Measurements from ENCODE around the gene GLIS1.

Gene GLIS1

DNA sequence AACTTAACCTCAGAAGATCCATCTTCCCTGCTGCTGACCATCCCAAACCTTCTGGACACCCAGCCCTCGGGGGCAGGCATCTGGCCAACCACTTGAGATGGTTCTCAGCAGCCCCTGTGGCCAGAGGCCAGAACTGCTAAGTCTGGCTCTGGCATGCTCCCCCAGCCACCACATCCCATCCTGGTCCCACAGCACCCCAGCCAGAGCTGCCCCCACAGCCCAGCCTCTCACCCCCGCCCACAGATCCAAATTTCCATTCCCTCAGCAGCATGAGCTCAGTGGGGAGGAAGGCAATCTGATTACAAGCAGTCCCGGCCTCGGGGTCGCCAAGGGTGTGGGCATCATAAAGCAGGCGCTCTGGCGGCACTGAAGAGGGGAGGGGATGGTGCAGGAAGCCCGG, 45.6 kb downstream of the GLIS1 start:
- no peak for DNase-seq

DNA sequence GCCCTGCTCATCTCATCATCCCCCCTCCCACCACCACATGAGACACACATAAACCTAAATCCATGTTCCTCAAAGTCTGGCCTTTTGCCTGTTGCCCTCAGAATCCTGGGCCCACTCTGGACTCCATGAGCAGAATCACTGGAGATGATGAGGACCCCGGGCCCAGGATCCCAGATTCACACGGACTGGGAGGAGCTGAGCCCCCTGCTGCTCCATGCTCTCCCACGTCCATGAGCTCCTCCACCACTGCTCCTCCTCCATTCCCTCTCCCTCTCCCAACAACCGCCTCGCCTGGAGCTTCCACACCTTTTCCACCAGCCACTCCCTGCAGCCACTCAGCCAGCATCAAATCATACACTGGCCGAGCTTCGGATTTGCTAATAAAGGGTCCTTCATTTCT, 47.6 kb downstream of the GLIS1 start:
- DNase-seq = no peak

DNA sequence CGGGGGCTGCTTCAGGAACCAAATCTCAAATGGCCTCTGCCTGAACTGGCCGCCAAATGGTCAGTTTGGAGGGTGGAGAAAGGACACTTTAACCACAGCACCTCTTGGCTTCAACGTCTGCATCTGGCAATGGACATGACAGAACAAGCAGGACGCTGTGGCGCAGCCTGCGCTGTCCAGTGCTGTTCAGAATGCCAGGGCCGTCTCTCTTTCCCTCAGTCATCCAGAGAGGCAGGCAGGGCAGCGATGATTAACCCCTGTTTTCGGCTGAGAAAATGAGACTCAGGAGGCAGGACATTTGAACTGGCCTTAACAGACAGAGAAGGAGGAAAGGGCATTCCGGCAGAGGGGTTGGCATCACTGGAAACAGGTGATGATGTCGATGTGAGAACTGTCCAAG, 48.6 kb downstream of the GLIS1 start:
- no peak for DNase-seq

DNA sequence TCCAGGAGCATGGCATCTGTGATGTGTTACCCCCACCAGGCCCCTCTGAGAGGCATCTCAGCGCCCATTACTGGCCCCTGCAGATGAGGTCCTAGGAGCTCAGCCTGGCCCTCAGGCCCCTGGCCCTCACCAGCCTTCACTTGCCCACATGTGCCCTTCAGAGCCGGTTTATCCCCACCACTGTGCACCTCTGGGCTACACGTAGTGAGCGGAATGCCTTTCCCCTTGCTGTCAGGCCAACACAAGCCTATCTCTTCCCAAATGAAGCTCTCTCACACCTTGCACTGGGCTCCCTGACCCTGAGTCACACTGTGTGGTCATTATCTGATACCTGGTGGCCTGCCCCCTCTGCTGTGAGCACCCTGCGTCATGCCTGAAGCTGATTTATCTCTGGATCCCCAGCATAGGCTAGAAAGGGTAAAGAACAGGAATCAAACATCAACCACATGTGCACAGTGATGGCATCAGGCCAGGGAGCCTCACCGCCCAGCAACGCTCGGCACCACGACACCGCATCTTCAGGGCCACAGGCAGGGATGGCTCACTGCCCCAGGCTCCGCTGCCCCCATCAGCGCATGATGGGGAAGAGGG, 49.1 kb downstream of the GLIS1 start:
- DNase-seq = no peak

DNA sequence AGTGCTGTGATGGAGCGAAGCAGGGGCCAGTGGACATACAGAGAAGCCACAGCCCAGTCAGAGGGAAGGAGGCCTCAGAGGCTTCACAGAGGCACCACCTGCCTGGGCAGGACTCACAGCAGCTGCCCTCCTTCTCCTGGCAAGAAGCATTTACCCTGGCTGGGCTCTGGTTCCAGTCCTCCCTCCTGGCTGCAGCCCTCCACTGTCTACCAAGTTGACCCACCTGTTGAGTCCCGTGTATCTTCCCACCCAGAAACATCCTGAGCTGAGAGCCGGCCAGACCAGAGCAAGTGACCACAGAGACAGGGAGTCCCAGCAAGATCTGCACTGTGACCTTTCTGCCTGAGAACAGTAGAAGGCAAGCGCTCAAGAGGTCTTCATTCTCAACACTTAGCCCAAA, 49.7 kb downstream of the GLIS1 start:
- DNase-seq = no peak

DNA sequence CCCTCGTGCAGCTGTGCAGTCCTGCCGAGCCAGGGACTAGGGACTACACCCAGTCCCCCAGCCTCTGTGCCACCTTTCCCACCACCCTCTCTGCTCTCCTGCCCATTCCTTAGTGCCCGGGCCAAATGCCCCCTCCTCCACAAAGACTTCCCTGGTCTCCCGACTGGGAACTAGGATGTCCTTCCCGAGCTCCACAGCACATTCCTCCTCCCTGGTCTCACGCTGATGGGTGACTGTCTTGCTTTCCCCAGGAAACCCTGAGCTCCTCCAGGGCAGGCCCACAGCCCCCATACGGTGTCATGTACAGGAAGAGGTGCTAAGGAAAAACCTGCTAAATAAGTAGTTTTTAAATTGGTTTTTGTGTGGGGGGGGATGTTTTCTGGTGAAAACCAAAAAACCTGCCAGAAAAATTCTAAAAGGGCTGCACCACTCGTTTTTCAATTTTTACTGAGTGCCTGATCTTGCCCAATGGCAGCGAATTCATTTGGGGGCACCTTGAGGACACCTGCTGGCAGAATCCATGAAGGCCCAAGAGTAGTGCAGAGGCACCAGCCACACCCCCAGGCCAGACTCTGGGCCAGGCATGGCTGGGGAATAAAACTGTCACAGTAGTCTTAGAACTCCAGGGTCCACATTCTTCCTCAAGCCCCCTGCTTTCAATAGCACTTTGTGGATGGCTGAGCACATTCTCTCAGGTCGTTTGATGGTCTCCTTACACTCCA, 50.4 kb downstream of the GLIS1 start:
- no peak for DNase-seq

DNA sequence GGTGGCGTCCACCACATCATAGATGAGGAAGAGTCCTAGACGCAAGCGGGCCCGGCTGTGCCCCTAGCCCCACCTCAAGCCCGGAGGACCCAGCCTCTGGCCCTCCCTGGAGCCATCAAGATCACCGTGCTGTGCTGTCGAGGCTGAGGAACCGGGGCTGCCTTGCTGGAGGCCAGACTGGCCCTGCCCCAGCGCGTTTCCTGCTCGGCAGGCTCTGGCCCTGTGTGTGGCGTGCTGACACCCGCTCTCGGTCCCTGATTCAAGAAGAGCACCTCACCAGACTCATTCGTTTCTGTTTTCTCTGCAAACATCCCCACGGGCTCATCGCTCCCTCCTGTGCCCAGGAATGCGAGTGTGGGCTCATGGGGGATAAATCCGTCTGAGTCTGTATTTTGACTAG, 51.1 kb downstream of the GLIS1 start:
- no peak for DNase-seq

DNA sequence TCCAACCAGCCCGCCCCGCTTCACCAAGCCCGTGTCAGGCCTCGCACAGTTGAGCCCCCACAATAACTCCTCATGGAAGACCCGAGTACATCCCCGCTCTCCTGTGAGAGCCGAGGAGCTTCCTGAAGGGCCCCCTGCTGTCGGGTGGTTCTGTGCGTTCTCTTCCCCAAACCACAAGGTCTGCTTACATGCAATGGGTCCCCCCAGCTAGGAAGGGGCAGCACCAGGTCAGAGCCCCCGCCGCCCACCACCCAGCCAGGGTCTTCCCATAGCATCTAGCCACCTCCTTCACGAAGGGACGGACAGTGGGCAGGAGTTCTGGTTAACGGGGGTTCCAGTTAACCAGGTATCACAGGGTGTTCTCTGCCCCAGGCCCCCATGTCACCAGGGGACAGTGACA, 51.5 kb downstream of the GLIS1 start:
- DNase-seq = no peak

DNA sequence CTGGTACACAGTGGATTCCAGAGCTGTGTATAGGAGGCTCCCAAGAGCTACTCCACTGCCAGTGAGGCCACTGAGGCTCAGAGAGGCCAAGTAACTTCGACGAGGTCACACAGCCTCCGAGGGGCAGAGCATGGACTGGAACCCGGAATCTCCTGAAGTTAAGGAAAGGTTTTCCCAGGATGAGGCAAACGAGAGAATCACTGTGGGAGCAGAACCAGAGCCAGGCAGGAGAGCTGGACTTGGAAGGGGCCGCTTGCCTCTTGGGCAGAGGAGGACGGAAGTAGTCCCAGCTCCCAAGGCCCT, 52.0 kb downstream of the GLIS1 start:
- DNase-seq = no peak

DNA sequence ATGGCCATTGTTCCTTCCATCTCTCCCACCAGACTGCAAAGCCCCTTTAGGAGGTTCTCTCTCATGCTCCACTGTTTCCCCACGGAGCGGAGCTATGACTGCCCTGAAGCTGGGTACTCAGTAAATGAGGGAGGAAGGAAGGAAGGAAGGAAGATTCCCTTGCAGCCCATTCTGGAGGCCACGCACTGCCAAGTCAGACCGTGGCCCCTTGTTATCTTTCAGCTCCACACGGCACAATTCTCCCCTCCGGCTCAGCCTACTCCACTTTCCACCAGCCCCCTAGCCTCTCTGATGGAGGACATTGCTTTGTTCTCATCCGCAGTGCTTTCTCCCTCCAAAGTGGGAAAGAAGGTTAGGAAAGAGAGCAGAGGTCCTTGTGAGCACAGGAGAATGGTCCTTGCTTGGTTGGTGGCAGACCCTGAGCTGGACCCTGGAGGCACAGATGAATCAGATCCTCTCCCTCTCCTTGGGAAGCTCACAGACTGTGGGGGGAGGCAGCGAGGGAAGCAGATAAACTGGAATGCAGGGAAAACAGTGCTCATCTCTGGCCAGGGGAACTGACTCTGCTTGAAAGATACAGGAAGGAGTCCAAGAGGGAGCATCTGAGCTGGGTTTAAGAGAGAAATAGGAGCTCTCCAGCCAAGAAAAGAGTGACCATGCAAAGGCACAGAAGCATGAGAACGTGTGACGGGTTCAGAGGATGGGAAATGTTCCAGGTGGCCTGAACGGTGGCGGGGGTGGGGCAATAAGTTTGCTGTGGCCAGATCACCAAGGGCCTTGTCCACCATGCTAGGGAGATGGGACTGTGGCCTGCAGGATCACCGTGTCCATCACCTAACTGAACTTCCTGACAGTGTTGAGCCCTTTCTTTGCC, 52.6 kb downstream of the GLIS1 start:
- DNase-seq = no peak

DNA sequence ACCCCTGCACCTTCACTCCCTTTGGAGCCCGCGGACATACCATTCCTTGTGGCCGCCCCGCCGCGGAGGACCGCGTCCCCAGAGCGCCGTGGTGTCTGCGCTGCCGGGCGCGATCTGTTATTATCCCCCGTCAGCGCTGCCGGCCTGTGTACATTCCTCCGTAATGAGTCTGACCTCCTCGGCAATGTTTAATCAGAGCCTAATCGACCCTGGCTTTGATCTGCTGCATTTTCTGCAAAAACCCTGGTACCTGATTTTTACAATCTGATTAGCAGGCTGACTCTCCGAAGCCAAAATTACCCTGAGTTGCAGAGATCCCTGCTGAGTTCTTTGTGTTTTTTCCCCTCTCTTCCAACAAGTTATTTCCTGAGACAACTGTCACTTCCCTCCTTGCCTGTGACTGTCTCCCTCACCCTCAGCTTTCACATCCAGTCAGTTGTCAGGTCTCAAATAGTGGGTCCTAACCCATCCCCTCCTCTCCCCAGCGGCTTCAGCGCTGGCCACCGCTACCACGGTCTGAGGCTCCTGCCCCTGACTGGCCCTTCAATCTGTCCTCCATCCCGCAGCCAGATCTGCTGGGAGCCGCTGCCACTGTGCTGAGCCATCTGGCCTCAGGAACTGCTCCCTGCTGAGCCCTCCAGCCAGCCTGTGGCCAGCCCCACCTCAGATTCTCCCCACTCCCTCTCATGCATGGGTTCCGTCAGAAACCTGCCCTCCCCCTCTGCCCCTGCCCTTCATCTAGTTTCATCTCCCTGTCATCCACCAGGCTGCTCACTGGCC, 53.5 kb downstream of the GLIS1 start:
- DNase-seq = no peak

DNA sequence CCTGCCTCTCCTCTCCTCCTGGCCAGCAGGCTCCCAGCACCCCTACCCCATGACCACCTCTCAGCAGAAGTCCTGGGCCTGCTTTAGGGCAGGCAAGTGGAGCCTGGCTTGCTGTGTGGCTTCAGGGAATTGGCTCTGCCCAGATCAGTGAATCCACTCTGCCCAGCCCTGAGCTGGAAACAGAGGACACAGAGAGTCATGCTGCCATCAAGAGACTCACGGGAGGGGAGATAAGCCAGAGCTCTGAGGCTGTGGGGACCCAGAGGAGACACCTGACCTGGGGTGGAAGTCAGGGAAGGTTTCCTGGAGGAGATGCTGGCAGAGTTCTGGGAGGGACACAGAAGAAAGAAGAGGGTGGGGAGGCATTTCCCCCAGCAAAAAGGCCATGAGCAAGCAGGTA, 54.2 kb downstream of the GLIS1 start:
- DNase-seq = no peak

DNA sequence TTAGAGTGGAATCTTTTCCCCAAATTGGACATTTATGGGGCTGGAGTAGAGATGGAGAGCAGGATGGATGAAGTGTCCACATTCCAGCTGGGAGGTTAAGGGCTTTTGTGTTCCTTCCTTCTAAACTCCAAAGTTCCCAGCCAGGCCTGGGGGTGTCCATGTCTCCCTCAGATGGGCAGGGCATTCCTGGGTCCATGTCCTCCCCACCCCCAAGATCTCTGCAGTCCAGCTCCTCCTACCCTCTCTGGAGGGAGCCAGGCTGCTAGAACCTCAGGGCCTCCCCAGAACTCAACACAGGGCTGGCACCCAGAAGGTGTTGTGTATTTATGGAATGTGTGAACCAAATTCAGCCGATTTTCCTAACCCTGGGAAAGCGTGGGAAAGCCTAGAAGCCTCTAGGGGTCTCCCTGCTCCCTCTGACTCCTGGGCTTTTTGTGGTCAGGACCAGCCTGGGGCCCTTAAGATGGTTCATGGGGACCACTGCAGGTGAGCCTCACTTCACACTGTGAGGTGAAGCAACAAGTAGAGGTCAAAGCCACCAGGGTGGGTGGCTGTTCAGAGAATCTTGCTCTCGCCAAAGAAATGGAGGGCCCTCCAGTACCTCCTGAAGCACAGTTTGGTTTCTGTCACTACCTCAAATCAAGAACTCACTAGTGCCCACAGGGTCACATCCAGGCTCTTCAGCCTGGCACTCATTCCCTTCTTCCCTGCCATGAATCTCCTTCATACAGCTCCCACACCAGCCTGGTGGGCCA, 54.8 kb downstream of the GLIS1 start:
- DNase-seq = no peak

DNA sequence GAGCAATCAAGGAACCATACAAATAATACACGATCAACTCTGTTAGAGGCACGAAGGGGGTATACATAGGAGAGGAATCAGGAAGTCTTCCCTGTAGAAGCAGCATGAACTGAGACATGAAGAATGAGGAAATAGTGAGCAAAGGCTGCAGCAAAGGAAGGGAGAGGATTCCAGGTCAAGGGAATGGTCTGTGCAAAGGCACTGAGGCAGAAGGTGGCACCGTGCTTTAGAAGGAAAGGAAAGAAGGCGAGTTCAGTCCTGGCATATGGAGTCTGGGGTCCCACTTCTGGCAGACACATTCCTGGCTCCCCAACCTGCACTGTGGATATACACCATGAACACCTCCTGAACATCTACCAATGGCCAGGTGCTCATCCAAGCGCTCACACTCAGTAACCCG, 56.1 kb downstream of the GLIS1 start:
- DNase-seq = no peak

DNA sequence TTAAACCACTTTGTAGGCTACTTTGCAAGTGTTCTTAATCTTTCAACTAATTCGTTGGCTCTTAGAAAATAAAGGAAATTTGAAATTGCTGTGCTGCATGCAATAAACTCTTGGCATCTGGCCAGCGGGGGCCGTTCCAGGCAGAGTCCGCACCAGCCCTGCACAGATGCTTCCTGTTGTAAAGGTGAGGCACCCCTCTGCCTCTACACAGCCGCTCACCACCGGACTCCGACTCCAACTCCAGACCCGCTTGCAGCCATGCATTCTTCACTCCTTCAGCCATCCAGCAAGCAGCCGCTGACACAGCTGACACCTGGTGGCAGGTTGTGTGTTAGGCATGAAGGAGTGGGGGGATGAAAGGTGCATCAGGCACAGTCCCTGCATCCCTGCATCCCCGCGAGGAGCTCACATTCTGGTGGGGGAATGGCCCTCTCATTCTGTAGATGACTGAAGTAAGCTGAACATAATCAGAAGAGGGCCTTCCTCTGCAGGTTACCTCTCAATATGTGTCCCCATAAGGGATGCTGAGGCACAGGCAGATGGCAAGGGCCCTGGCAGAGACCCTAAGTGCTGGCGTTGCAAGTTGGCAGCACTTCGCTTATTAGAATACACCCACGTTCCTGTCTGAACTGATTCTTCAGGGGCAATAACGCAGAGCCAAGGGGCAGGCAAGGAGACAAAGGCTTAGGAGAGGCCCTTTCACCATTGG, 56.8 kb downstream of the GLIS1 start:
- DNase-seq = peak; percentile 48

DNA sequence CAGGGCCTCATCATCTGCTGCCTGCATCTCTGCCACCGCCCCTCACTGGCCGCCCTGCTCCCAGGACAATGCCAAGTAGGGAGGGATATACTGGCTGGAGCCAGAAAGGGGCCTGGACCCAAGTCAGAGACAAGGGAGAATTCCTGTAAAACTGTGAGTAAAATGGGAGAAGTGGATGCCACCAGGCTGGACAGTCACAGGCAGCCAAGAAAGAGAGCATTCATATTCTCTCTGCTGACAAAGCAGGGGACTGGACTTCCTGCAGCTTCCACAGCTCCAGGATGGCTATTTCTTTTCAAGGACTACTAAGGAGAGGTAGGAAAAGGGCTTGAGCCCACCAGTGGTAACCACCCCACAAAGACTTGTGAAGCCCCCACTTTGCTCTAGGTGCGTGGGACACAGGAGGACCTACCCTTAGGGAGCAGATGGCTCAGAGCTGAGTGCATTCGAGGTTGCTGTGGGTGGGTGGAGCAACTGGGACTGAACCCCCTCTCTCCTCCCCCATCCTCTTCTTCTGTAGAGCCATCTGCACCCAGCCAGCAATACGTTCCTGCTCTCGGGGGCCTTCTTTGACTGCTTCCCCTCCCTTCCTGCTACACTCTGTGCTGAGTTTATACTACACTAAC, 57.5 kb downstream of the GLIS1 start:
- no peak for DNase-seq

DNA sequence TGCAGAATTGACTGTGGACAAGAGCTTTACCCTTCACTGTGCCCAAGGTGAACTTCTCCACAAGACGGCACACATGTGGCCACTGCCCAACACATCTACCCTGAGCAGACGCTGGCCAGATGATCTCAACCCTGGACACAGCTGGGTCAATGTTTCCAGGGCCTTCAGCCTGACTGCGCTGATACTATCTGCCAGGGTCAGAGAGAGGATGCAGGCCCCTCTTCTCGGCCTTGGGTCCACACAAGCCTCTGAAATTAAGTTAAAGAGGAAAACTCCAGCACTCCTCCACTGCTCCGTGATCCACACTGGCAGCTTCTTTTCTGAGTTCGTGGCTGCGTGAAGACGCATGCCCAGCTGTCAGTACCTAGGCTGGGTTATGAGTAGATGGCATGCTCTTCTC, 58.1 kb downstream of the GLIS1 start:
- DNase-seq = no peak

DNA sequence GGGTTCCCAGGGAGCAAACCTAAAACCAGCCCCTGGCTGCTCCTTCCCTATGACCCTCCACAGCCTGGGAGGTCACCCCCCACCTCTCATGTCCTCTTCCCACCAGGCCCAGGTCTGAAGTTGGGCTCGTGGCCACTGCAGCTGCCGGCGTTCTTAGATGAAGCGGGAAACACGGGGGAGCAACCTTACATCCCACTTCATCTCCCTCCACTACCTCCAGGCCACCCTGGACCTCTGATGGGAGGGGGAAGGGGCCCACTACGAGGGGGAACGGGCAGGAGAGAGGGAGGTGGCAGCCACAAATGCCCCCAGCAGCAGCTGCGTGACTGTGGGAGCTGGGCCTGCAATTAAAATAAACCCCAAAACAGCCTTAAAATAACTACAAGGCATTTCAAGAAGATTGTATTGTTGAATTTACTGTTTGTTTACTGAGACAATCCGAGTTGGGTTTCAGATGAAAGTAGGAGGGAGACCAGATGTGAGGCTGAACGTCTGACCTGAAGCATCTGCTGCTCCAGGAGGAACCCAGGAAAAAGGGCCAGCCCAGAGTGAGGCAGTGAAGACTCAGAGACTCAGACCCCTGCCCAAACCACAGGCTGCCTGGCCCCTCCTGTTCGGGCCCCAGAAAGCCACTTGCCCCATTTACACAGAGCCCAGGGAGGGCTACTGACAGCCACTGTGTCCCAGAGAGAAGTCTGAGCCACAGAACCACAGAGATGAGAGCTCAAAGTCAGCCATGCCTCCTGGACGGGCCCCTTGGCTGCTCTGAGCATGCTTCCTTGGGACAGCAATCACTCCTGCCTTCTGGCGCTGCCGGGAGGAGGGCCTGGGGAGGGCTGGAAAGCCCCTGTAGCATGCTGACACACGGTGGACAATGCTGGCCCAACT, 59.8 kb downstream of the GLIS1 start:
- no peak for DNase-seq

DNA sequence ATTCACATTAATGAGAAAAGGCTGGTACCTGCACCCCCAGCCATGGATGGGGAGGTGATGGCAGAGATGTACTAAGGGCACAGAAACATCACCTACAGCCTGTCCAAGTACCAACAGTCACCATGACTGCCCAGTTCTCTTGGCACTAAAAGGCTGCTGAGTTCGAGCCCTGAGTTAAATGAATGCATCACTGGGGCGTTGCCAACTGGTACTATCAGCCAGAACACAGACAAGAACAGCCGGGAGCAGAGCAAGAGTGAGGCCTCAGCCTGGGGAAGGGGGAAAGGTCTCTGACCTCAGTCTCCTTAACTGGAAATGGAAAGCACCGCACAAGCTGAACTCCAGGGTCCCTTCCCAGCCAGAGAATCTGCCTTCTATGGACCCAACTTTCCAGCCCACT, 60.5 kb downstream of the GLIS1 start:
- no peak for DNase-seq

DNA sequence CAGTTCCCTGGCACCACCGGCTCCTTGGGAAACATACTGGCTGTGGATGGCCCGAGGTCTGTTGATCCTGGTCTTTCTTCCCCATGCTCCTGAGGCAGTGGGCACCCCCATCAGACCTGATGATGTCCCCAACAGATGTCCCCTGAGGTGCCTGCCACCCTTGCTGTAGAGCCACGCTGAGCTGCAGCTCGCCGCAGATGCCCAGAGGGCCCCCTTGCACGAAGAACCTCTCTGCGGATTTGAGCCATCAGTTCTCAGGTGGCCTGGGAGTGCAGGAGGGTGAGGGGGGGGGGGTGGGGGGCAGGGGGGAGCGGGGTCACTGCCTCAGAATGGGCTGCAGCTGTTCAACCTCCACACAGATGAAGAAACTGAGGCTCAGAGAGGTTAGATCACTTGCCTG, 60.9 kb downstream of the GLIS1 start:
- DNase-seq = no peak

DNA sequence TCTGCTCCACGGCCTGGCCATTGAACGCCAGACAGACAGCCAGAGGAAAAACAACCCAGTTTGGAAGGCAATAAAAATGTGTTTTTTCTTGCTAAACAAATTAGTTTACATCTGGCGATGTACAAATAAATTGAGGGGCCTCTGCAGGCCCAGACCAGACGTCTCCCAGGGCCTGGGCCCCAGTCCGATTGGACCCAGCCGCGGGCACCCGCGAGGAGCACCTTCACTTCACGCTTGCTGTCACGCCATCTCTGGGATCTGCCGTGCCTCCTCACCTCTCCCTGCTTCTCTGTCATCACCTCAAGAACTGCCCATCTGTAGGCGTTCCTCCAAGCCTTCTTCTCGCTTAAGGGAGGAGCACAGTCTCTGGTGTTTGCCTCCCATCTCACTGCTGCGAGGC, 61.5 kb downstream of the GLIS1 start:
- no peak for DNase-seq
